PFSK-1 (cell line): ENCODE results near the gene AREL1.

Experiments
- POLR2AphosphoS5 ChIP-seq: IDR thresholded peaks from 2 replicates; pipeline ENCODE4 v1.6.1; 2012; ENCODE audit warnings: low read depth, mild to moderate bottlenecking, control low read depth, low read length, moderate library complexity
- SIN3A ChIP-seq: IDR thresholded peaks from 2 replicates; pipeline ENCODE4 v1.6.1; 2012; ENCODE audit warnings: mild to moderate bottlenecking, low read length, moderate library complexity, borderline replicate concordance; ENCODE audit not compliant: insufficient read depth
- TAF1 ChIP-seq: IDR thresholded peaks from 2 replicates; pipeline ENCODE4 v1.6.1; 2012; ENCODE audit warnings: low read length, control low read depth, borderline replicate concordance; ENCODE audit not compliant: insufficient read depth

GRCh38 chr14:74683406-74683805, 29.5 kb downstream of the AREL1 start:
- TF ChIP-seq TAF1 (no peak), SIN3A (no peak), POLR2AphosphoS5 (no peak)
